NB4 (cell line): ENCODE results near the gene TNNC1.

ENCODE experiments used
- DNase-seq: peaks from one replicate; pipeline ENCODE4 v3.0.0; 2010; ENCODE audit warnings: low read depth
- H3K4me3 ChIP-seq: one replicate; pipeline ENCODE4 v1.5.1; 2011; ENCODE audit warnings: mild to moderate bottlenecking, low read depth, low read length, moderate library complexity
- MYC ChIP-seq: IDR thresholded peaks from 2 replicates; pipeline ENCODE4 v1.6.1; 2011; ENCODE audit warnings: low read depth, low read length
- POLR2A ChIP-seq: IDR thresholded peaks from 2 replicates; pipeline ENCODE4 v1.6.1; 2011; ENCODE audit warnings: mild to moderate bottlenecking; ENCODE audit not compliant: insufficient read length; ENCODE audit errors: extremely low read depth
- TF ChIP-seq, protein P1 (sequence below): IDR thresholded peaks from one replicate; pipeline ENCODE4 v1.5.1; 2012; ENCODE audit warnings: low read depth, low read length
- TF ChIP-seq, protein P2 (sequence below): IDR thresholded peaks from 2 replicates; pipeline ENCODE4 v1.6.1; 2011; ENCODE audit warnings: low read depth, low read length

Gene TNNC1

DNA sequence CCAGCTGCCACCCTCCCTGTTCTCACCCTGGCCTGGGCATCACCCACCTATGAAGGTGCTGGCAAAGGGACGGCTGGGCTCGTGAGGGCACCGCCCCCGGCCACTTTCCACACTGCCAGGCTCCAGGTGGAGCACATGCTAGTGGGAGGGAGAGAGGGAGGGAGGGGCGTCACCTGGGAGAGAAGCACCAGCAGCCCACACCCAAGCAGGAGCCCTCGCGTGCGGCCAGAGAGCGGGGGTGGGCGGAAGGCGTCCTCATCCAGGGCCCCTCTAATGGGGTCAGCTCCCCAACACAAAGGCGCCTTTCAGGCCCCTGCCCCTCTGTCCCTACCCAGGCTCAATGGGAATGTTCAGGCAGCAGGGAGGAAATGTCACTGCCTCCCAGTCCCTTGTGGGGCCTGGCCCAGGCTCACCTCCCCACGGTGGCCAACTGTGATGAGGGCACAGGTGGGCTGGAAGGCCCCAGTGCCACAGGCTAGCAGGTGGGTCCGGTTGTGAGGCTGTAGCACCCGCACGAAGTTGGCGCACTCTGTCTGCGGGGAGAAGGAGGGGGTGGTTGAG lies 12.0 kb downstream of the TNNC1 start:
- no peak overlapping the region for H3K4me3 ChIP-seq
- no peak for DNase-seq
- TF ChIP-seq, protein P1, sequence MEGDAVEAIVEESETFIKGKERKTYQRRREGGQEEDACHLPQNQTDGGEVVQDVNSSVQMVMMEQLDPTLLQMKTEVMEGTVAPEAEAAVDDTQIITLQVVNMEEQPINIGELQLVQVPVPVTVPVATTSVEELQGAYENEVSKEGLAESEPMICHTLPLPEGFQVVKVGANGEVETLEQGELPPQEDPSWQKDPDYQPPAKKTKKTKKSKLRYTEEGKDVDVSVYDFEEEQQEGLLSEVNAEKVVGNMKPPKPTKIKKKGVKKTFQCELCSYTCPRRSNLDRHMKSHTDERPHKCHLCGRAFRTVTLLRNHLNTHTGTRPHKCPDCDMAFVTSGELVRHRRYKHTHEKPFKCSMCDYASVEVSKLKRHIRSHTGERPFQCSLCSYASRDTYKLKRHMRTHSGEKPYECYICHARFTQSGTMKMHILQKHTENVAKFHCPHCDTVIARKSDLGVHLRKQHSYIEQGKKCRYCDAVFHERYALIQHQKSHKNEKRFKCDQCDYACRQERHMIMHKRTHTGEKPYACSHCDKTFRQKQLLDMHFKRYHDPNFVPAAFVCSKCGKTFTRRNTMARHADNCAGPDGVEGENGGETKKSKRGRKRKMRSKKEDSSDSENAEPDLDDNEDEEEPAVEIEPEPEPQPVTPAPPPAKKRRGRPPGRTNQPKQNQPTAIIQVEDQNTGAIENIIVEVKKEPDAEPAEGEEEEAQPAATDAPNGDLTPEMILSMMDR, result no peak
- TF ChIP-seq MYC, result no peak
- TF ChIP-seq, protein P2, sequence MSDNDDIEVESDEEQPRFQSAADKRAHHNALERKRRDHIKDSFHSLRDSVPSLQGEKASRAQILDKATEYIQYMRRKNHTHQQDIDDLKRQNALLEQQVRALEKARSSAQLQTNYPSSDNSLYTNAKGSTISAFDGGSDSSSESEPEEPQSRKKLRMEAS, result no peak

DNA sequence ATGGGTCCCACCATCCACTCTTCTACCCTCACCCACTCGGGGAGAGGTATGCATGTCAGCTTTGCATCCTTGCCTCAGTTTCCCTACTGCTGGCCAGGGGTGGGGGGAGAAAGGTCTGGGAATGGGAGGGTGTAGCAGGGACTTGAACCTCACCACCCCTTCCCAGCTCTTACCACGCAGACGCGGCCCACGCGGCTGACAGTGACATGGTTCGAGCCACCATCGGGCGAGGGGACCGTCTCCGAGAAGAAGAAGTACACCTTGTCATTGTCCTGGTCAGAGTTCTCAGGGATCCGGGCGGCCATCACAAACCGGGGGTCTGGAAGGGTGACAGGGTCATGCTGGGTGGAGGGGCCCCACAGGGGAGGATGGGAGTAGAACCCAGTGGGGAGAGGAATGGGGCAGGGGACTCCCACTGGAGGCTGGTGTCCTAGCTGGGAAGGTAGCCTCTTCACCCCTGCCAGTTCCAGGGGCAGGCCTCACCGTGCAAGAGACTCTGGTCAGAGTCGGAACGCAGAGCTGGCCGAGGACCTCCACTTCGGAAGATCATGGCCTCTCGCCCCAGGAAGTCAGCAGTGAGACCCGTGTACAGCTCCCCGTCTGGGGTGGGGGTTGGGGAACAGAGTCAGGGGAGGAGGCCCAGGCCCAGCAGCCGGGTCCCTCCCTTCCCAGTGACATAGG lies 12.6 kb downstream of the TNNC1 start:
- TF ChIP-seq MYC (no peak), POLR2A (no peak)
- TF ChIP-seq, protein P1, result no peak
- TF ChIP-seq, protein P2, result no peak

DNA sequence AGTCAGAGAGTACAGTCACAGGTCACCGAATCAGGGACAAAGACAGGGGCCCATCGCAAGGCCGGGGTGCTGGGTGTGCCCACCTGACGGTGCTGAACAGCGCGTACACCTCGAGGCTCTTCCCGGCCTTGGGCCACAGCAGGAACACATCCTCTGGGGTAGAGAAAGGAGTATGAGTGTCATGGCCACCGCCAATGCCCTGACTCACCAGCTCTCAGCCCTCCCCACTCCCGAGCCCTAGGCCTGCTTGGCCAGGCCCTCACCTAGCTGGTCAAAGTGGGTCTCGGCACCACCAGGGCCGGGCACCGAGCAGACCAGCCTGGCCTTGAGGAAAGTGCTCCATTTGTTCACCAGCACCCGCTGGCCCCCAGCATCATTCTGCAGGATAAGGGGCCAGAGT lies 13.2 kb downstream of the TNNC1 start:
- no peak for DNase-seq
- no peak for TF ChIP-seq MYC
- no peak for TF ChIP-seq POLR2A
- TF ChIP-seq, protein P2, result no peak
- TF ChIP-seq, protein P1, result no peak
- H3K4me3 ChIP-seq, result no peak overlapping the region

More for the DNA sequence above, 12.6 kb downstream of the TNNC1 start:
- DNase-seq, result no peak
- no peak overlapping the region for H3K4me3 ChIP-seq

DNA sequence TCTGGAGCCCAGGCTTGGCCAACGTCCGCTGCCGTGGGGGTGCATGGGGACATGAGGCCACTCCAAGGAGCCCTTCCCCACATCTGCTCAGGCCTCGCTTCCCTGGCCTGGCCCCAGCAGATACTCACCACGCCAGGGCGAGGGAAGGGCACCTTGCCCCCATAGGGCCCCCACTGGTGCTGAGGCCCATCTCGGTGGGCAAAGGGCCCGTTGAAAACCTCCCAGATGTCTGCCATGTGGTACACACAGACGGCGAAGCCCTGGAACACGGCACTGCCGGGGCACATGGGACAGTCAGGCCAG lies 13.6 kb downstream of the TNNC1 start:
- TF ChIP-seq, protein P1, result no peak
- TF ChIP-seq MYC (no peak), POLR2A (no peak)
- TF ChIP-seq, protein P2, result no peak
- no peak overlapping the region for H3K4me3 ChIP-seq
- DNase-seq, result no peak

DNA sequence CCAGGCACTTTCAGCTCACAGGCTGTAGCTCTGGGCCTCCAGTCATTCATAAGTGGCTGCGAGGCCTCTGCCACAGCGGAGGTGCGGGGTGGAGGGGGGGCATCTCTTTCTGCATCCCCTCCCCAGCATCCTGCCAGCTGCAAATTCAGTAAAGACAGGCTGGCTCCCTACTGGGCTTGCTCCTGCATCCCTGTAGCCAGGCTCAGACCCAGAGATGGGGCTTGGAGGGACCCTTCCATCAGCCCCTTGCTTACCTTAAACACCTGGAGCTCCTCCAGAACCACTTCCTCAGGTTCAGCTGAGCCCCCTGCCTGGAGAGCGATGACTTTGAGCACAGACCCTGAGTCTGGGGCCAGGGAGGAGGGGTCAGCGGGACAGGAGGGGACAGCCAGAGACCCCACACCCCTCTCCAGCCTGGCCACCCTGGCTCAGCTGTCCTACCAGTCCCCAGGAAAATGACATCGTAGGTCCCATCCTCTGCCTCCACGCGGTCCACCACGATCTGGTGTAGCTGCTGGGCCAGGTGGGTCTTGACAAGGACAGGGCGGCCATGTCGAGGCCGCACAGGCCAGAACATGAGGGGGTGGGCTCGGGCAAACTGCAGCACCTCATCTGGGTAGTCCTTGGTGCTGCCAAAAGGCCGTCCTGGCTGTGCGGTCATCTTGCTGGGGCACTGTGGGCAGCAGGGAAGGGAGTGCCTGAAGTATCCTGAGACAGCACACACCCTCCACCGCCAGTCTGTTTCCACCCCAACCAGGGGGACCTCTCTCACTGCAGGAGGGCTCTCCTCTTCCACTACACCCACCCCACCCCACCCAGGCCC lies 14.2 kb downstream of the TNNC1 start:
- no peak for DNase-seq
- H3K4me3 ChIP-seq, result no peak overlapping the region
- no peak for TF ChIP-seq POLR2A
- TF ChIP-seq, protein P2, result no peak
- TF ChIP-seq, protein P1, result no peak
- no peak for TF ChIP-seq MYC
